IPS-11a (cell line): Measurements from ENCODE around the gene SDSL.

Experiments used
- H3K4me3 ChIP-seq: one replicate; pipeline ENCODE4 v1.5.1; 2013; ENCODE audit warnings: low read depth, low read length, control low read depth

The SDSL gene

GRCh38 chr12:113418213-113418879 is 3.8 kb upstream of the SDSL start:
- no peak overlapping the region for H3K4me3 ChIP-seq

- H3K4me3 ChIP-seq, result no peak overlapping the region
These were observed 1.1 kb upstream of the SDSL start for GRCh38 chr12:113420996-113421595.

- H3K4me3 ChIP-seq, result no peak overlapping the region
These were observed 898 bp downstream of the SDSL start for GRCh38 chr12:113422886-113423669.

- no peak overlapping the region for H3K4me3 ChIP-seq
These were observed 2.3 kb downstream of the SDSL start for GRCh38 chr12:113424456-113424855.

GRCh38 chr12:113424915-113425823 is 3.0 kb downstream of the SDSL start:
- no peak overlapping the region for H3K4me3 ChIP-seq

- no peak overlapping the region for H3K4me3 ChIP-seq
These were observed 3.8 kb downstream of the SDSL start for GRCh38 chr12:113425960-113426453.

GRCh38 chr12:113427882-113428281 is 5.7 kb downstream of the SDSL start:
- H3K4me3 ChIP-seq, result no peak overlapping the region

GRCh38 chr12:113428482-113428881 is 6.3 kb downstream of the SDSL start:
- H3K4me3 ChIP-seq, result no peak overlapping the region

- H3K4me3 ChIP-seq, result no peak overlapping the region
These were observed 10.8 kb downstream of the SDSL start for GRCh38 chr12:113432986-113433385.

- no peak overlapping the region for H3K4me3 ChIP-seq
These were observed 13.2 kb downstream of the SDSL start for GRCh38 chr12:113435367-113435766.

GRCh38 chr12:113436586-113436985 is 14.4 kb downstream of the SDSL start:
- no peak overlapping the region for H3K4me3 ChIP-seq

GRCh38 chr12:113436993-113437728 is 15.0 kb downstream of the SDSL start:
- no peak overlapping the region for H3K4me3 ChIP-seq

- no peak overlapping the region for H3K4me3 ChIP-seq
These were observed 15.5 kb downstream of the SDSL start for GRCh38 chr12:113437729-113438100.

GRCh38 chr12:113438523-113439300 is 16.5 kb downstream of the SDSL start:
- no peak overlapping the region for H3K4me3 ChIP-seq

GRCh38 chr12:113439301-113439597 is 17.1 kb downstream of the SDSL start:
- no peak overlapping the region for H3K4me3 ChIP-seq

- no peak overlapping the region for H3K4me3 ChIP-seq
These were observed 17.4 kb downstream of the SDSL start for GRCh38 chr12:113439606-113440030.

GRCh38 chr12:113440336-113440735 is 18.2 kb downstream of the SDSL start:
- no peak overlapping the region for H3K4me3 ChIP-seq

GRCh38 chr12:113440947-113441782 is 19.0 kb downstream of the SDSL start:
- H3K4me3 ChIP-seq, result no peak overlapping the region
